ENCODE data around the gene ETV3L.

- TF ChIP-seq CTCF (IDR thresholded peaks at IDR 0.05) (no peak), POLR2A (IDR thresholded peaks at IDR 0.05) (no peak)
Measured at GRCh38 chr1:157145076-157145475, 45.5 kb upstream of the ETV3L start.
